H1 (cell line): ENCODE measurements around the gene TEX14. TPM values are rescaled to one million over a fixed set of nuclear protein-coding genes. Genes with fewer than 3 reads are reported as not detected.

Experiments
- PHF8 ChIP-seq: fragments of 200-600 bp; sonication (generic); conservative IDR thresholded peaks from 2 replicates; pipeline ENCODE4 v1.7.1; 2012; ENCODE audit warnings: low read depth, mild to moderate bottlenecking, inconsistent platforms, low read length, moderate library complexity
- SRF ChIP-seq: IDR thresholded peaks from 2 replicates; pipeline ENCODE4 v1.6.1; 2011; ENCODE audit warnings: mild to moderate bottlenecking, low read depth, low read length, moderate library complexity
- polyA plus RNA-seq, 7 experiments: library from polyadenylated mRNA; depleted of rRNA in 3 of 7; stranded (reverse) in 5 of 7; unstranded in 2 of 7; fragments of >200 nt in 5 of 7; fragments of 200-250 nt in 2 of 7; gene quantifications; 1 replicate in 5 of 7; 2 replicates in 1 of 7; 4 replicates in 1 of 7; pipeline versions ENCODE4 v1.2.1 to v1.2.3, GENCODE V29; 2011 to 2013; ENCODE audit warnings: missing spikeins in 2 of 7, mixed read lengths in 2 of 7
- total RNA-seq: library from RNA; stranded (reverse); fragmentation: NEBNext Ultra II Directional; extraction: Animal tissue kit (Norgen Biotek cat#: 25700); gene quantifications from 2 replicates; pipeline ENCODE4 v1.2.1, GENCODE V29; 2021
- TF ChIP-seq, protein P1 (sequence below): IDR thresholded peaks from 2 replicates; pipeline ENCODE4 v1.6.1; 2011; ENCODE audit warnings: low read depth, mild to moderate bottlenecking, low read length; ENCODE audit not compliant: insufficient read depth

The TEX14 gene
- total and polyA plus RNA-seq, 2 of the 8 experiments (the other 6 are each of a cell fraction or from before 2014, with no cell fraction given) = 0.83 to 2.5 TPM

GRCh38 chr17:58532555-58532951 lies 159.3 kb downstream of the TEX14 start (continued):
- TF ChIP-seq SRF (no peak), PHF8 (no peak)
- TF ChIP-seq, protein P1, sequence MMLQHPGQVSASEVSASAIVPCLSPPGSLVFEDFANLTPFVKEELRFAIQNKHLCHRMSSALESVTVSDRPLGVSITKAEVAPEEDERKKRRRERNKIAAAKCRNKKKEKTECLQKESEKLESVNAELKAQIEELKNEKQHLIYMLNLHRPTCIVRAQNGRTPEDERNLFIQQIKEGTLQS = no peak
